RCC 7860 (cell line): ENCODE measurements around the gene TRNAU1AP.
"Not testable (repeated sequence)": the region's sequence is repeated elsewhere in the genome, so short reads cannot be mapped to it uniquely, and the experiment has no call there.

Source experiments
- DNase-seq: peaks from one replicate; pipeline ENCODE4 v3.0.0-alpha.2; 2015; ENCODE audit warnings: low spot score
- FAIRE-seq: peaks from 2 replicates; lab custom pipeline; 2012; peaks lifted over from hg19 to GRCh38; lab: Jason Lieb, UNC

Gene TRNAU1AP

DNA sequence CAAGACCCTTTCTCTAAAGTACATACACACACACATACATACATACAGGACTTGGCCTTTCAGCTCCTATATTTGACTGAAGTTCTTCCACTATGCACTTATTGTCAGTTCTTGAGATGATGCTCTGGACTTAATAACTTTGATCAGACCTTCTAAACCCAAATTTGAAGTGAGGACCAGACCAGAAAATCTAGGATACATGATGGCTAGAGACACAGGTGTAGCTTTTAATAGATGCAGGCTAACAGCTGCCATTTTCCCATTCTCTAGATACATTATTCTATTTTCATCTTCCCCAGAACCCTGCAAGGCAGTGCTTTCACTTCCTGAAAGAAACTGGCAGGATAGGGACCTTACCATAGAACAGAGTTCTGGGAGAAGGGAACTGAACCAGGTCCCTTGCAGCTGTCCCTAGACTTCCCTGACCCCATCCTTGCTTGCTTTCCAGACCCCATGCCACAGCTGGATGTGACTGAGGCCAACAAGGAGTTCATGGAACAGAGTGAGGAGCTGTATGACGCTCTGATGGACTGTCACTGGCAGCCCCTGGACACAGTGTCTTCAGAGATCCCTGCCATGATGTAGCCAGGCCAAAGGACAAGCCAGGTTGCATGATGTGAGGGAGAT, 24.3 kb downstream of the TRNAU1AP start:
- DNase-seq (peak; percentile 60), FAIRE-seq (no peak)

DNA sequence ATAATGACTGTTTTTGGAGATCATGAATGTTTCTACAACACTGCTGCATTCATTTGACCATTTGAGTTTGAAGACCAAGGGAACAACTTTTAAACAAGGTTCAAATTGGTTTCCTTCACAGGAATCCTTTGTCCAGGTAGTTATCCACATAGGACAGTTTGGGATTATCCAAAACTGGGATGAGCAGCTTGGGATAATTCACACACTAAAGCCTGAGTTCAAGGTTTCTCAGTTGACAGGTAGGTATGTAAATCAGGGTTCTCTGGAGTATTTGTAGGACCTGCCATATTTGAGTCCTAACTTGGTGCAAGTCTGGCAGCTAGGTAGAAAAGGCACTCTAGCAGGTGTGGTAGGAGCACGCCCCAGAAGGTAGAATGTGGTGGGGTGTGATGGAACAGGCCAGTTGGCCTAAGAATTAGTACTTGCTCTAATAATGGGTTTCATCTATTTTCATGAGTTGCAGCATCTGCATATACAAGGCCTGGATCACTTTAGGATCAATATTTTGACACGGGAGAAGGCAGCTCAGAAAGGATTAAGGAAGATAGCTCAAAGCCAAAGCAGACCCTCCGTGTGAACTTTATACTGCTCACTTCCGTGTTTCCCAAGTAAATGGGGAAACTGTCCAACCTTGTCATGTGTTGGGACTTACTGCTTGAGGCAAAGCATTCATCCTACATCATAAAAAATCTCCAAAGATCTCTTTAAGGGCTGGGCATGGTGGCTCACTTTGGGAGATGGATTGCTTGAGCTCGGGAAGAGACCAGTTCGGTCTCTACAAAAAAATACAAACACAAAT, 25.1 kb downstream of the TRNAU1AP start:
- DNase-seq (peak; percentile 18), FAIRE-seq (no peak)

DNA sequence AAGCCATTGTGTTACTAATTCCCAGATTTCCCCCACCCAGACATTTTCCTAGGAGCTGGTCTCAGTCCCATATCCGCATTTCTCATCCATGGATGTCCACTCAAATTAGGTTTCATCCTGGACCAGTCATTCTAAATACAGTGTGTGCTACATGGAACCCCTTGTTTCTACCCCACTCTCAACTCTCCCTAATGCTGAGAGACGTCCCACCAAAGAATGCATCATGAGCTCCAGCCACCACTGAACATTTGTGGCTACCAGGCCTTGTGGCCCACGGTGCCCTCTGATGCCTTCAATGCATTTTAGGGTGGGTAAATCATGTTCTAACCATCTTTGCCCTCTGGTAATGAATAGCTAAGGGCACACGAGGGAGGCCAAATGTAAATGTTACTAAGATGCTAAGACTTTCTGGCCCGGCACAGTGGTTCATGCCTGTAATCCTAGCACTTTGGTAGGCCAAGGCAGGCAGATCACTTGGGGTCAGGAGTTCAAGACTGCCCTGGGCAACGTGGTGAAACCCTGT, 25.9 kb downstream of the TRNAU1AP start:
- FAIRE-seq (no peak), DNase-seq (no peak)

DNA sequence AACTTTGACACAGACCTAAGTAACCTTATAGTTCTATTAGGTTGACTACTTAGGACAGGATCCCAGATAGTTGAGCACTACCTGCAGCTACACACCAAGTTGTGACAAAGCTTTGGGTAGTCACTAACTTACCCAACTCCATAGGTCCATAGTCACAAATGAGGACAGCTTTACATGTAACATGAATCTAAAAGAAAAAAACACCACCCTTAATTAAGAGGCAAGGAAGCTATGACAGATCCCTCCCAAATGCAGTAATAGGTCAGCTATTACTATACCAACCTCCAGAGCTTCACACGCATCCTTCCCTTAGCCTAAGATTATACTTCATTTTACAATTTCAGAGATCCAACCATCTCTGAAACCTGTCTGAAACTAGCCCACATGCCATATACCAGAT, 26.5 kb downstream of the TRNAU1AP start:
- DNase-seq (peak; percentile 28), FAIRE-seq (no peak)

DNA sequence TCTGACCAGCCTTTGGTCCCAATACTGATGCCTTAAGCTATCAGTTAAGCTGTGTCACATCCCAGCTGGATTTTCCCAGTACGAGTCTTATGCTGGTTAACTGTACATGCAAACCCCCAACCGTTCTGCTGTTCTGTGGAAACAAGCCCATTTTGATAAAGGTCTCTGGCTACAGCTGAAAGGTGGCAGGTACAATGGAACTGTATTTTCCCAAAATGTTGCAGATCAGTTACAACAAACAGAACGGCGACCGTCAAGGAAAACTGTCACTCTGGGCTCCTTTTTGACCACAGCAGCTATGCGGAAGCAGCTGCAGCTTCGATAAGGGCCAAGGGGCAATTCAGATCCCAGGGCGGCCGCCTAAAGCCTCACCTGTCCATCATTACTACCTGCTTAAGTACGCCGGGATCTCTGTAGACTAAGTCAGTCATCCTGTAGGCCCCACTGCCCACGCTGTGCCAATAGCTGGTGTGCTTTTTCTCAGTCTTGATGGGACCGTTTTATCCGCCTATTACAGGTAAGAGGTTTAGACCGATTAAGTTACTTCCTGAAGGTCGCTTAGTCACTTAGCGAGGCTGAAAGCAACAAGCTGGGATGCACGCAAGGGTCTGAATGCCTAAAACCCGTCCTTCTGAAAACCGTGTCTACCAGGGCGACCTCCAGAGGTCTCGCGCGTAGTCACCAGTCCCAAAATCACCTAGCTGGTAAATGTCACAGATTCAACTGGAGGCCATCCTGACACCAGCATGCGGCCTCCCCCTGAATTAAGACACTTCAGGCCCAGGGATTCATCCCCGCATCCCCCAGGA, 28.0 kb downstream of the TRNAU1AP start:
- FAIRE-seq: no peak

DNA sequence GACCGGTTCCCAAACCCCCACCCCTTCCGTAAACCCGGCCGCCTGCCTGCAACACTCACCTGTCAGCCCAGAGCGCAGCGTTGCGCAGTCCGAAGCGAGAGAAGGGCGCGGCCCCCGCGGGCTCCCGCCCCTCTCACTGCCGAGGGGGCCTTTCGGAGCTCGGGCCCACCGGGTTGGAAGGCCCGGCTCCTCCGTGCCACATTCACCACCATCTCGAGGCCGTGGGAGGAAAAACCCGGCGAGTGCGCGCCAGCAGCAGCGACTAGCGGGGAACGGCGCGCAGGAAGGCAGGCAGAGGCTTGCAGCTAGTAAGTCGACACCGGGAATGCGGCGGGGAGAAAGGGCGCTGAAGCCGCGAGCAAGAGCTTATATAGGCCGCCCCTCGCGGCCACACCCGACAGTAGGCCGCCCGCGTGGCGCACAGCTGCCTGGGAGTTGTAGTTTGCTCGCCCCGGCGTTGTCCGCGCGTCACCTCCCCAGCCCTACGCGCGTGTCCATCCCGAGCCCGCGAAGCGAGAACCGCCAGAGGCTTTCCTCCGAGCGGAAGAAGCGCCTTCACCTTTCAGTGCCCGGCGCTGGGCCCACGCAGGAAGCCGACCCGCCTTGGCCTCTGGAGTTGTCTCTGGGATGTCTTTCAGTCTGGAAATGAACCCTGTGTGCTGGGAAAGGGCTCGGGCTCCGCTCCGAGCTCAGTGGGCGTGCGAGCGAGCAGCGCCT, 28.8 kb downstream of the TRNAU1AP start:
- peak; percentile 32 for FAIRE-seq
- DNase-seq: peak; percentile 94

More for the DNA sequence above, 28.0 kb downstream of the TRNAU1AP start:
- peak; percentile 31 for DNase-seq

DNA sequence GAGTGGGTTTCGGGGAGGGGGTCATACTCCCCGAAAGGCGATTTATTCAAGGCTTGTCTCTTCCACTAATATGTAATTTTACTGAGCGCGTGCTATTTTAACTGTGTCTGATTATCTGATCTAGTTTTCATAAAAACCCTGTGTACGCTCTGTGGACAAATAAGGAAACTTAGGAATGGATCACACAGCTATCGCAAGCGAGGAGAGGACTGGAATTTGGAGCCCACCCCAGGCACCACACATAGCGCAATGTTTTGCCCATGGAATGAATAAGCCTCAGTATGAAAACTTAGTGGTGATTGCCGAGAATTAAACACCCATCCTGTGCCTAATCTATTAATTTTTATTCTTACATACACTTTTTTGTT, 29.3 kb downstream of the TRNAU1AP start:
- FAIRE-seq (no peak), DNase-seq (no peak)

DNA sequence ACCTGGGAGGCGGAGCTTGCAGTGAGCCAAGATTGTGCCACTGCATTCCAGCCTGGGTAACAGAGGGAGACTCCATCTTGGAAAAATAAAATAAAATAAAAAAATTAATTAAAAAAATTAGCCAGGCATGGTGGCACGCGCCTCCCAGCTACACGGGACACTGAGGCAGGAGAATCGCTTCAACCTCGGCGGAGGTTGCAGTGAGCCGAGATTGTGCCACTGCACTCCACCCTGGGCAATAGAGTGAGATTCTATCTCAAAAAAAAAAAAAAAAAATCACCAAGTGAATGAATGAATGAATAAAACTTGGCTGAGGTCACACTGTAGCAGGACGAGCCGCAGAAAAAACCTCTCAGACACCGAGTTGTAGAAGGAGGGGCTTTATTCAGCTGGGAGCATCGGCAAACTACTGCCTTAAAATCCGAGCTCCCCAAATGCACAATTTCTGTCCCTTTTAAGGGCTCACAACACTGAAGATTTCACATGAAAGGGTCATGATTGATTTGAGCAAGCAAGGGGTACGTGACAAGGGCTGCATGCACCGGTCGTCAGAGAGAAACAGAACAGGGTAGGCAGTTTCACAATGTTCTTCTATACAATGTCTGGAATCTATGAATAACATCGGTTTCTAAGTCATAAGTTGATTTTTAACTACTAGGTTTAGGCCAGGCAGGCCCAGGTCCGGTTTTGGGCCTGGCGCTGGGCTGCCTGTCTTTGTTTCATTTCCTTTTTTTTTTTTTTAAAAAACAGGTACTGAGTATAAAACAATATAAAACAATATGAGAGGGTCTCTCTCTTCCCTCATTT, 33.9 kb downstream of the TRNAU1AP start:
- DNase-seq (peak; percentile 82), FAIRE-seq (peak; percentile 90)

DNA sequence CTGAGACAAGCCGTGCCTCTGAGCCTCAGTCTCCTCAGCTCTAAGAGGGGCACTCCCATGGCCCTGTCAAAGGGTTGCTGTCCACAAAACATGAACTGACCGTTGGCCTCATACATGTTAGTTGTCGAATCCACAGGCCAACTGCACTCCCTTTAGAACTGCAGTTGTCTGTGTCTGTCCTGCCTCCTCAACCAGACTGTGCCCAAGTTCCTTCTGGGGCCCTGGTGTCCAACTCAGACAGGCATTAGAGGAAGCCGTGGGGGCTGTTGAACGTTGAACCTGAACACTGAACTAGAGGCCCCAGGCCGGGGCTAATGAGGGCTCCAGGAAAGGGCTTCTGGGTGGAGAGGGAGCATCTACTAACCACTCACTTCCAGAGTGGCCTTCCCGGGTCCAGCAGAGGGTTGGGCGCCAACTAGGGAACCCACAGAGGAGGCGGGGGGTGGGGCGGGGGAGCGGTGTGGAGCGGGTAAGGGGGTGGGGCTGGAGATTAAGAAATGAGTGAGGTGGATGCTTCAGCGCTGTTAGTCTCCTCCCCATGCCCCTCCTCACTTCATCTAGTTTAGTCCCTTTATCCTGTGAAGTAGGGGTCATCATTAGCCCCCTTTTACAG, 38.9 kb downstream of the TRNAU1AP start, which contains the start of gene RAB42:
RAB42 (plus strand) TSS at position 558 of the 613 bp plus-strand sequence. CDS start 247 bp downstream, outside the sequence.
- no peak for DNase-seq

DNA sequence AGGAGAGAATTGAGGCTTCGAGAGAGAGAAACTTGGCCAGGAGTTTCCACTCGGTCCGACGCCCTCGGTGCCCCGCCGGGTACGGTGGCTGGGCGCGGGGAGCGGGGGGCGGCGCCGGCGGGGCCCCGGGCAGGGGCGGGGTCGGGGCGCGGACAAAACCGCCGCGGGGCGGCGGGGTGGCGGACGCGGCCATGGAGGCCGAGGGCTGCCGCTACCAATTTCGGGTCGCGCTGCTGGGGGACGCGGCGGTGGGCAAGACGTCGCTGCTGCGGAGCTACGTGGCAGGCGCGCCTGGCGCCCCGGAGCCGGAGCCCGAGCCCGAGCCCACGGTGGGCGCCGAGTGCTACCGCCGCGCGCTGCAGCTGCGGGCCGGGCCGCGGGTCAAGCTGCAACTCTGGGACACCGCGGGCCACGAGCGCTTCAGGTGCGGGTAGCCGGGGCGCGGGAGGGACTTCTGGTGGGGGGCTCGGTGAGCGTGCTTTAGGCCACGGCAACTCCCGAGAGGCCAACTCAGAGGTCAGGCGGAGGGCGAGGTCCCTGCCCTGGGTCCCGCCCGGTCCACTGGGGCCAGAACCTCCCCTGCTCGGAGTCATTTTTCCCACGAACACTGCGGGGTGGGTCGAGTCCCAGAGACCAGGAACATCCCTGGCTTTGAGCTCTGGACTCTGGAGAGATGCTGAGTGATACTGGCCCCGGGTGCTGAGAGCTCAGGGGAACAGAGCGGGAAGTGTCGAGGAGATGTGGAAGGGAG, 39.6 kb downstream of the TRNAU1AP start:
- no peak for DNase-seq

More for the DNA sequence above, 38.9 kb downstream of the TRNAU1AP start, which contains the start of gene RAB42:
- FAIRE-seq: no peak

DNA sequence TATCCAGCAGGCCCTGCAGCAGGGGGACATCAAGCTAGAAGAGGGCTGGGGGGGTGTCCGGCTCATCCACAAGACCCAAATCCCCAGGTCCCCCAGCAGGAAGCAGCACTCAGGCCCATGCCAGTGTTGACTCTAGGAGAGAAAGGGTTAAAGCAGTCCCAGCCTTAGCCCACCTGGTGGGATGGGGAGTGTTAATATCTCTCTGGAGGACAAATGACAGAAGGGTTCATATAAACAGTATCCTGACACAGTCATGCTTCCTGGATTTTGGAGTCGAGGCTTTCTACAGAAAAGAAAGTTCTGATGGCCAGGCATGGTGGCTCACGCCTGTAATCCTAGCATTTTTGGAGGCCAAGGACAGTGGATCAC, 41.1 kb downstream of the TRNAU1AP start:
- not testable (repeated sequence) for FAIRE-seq, DNase-seq

More for the DNA sequence above, 39.6 kb downstream of the TRNAU1AP start:
- FAIRE-seq: no peak

DNA sequence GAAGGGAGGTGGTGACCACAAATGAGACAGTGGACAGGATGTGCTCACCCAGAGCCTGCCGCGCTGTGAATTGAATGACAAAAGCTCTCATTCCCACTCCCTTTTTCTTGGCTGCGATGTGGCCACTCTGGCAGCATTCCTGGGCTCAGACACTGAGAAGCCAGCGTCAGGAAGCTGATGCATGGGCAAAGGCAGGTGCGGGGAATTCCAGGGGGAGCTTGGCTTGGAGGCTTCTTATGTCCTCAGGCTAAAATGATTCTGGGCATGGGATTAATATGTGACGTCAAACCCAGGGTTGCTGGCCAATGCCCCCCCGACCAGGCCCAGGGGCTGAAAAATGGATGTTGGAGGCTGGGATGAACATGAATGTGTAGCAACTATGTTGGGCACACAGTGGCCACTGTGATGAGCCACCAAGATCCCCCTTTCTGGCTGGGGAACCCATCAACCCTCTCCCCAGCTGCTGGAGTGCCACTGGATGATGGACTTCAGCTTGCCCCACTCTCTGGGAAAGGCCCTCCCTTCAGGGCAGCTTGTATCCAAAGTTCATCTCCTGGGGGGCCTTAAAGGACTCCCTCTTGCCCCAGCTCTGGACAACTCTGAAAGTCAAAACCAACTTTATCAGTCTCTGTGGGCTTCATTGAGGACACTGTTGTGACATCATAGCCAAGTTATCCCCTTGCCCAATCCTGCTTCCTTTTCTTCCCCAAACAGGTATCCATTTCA, 42.0 kb downstream of the TRNAU1AP start:
- DNase-seq: peak; percentile 88
- FAIRE-seq: peak; percentile 89

DNA sequence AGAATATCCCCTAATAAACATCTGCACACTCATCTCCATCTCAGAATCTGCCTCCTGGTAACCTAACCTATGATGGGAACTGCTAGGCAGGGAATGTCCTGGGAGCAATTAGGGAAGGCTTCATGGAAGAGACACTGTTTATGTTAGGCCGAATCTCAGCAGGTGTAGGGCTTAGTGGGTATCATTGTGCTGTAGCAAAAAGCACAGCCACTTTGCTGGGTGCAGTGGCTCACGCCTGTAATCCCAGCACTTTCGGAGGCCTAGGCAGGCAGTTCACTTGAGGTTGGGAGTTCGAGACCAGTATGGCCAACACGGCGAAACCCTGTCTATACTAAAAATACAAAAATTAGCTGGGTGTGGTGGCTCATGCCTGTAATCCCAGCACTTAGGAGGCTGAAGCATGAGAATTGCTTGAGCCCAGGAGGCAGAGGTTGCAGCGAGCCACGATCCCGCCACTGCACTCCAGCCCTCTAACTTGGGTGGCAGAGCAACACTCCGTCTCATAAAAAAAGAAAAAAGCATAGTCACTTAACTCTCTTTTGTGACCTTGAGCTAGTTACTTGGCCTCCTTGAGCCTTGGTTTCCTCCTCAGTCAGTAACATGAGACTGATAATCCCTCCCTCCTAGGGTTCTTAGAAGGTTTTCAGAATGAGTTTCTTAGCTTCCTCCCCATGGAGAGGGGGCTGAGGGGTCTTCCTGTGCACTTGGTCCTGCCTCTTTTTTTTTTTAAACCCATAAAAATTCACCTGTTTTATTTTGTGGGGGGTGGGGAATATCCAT, 42.7 kb downstream of the TRNAU1AP start:
- no peak for FAIRE-seq
- DNase-seq: no peak

DNA sequence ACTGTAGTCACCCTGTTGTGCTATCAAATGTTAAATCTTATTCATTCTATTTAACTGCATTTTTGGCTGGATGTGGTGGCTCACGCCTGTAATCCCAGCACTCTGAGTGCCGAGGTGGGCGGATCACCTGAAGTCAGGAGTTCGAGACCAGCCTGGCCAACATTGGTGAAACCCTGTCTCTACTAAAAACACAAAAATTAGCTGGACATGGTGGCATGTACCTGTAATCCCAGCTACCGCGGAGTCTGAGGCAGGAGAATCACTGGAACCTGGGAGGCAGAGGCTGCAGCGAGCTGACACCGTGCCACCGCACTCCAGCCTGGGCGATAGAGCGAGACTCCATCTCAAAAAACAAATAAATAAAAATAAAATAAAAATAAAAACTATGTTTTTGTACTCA, 43.4 kb downstream of the TRNAU1AP start:
- DNase-seq, FAIRE-seq: not testable (repeated sequence)

DNA sequence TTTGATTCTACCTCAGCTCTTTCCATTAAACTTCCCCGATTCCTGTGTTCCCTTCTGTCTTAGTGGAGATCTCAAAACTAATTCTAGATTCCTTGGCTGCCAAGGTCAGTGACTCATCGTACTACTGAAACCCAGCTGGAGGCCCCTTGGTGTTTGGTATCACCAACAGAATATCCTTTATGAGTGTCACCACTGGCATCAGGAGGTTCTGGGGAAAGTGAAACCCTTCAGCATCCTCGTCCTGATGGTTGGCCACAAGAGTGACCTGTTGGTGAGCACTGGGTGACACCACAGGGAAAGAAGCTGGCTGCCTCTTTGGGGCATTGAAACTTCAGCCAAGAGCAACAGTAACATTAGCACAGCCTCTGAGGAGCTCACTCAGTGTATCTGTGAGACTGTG, 48.8 kb downstream of the TRNAU1AP start:
- FAIRE-seq: peak; percentile 98
- peak; percentile 97 for DNase-seq

DNA sequence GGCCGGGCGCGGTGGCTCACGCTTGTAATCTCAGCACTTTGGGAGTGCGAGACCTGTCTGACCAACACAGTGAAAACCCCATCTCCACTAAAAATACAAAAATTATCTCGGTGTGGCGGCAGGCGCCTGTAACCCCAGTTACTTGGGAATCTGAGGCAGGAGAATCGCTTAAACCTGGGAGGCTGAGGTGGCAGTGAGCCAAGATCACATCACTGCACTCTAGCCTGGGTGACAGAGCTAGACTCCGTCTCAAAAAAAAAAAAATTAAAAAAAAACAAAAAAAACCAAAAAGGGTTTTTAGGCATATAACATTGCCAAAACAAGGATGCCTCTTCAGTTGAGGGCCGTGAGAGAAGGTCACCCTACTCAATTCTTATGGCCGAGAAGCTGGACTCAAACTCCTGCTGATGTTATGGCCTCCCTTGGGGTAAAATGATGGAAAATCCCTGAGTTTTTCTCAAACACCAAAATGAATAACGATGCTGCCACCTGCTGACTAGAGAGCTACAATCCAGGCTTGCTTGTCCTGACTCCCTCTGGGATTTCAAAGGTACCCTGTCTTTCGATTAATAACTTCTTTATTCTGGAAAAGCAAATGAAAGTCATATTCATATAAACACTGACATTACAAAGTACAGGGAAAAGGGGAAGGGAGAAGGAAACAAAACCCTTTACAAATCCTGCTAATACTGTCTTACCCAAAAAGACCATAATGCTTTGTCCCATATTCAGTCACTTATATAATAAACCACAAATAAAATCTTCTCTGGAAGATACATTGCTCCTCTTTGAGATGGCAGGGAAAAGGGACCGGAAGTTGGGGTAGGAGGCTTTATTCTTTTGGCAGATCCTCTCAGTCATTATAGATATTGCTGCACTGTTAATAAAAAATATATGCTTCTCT, 49.9 kb downstream of the TRNAU1AP start:
- peak; percentile 63 for FAIRE-seq

More for the DNA sequence above, 49.9 kb downstream of the TRNAU1AP start:
- DNase-seq: peak; percentile 67
